HG03432 (cell line): ENCODE measurements around the gene FBRSL1.

ENCODE experiments used
- ATAC-seq: cut with Tn5 transposase; IDR thresholded peaks from one replicate; pipeline ENCODE4 v1.9.1; 2021; ENCODE audit warnings: mild to moderate bottlenecking, moderate library complexity; ENCODE audit not compliant: unreplicated experiment

FBRSL1 gene

GRCh38 chr12:132483208-132483607, 6.7 kb upstream of the FBRSL1 start:
- no peak for ATAC-seq

GRCh38 chr12:132483612-132484011, 6.3 kb upstream of the FBRSL1 start:
- ATAC-seq = no peak

- no peak for ATAC-seq
Measured at GRCh38 chr12:132484183-132484890, 5.6 kb upstream of the FBRSL1 start.

DNA sequence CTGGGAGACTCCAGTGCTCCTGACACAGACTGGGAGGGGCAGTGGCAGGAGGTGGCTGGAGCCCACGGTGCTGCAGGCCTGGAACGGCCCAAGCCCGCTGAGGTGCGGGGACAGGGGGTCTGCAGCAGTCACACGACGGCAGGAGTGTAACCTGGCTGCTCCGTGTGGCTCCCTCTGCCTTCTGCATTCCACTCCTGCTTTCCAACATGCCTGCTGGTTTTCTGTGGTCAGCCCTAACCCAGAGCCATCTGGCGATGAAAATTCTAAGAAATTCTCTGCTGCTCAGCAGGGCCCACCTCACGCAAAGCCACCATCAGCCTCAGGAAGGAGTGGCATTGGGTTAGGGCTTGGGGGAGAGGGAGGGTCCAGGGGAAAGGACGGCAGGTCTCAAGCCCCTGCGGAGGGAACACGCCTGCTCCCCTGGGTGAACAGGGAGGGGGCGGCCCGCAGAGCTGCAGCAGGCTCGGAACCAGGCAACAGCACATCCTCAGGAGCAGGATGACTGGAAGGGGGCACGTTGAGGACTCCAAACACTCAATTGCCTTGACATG, 5.0 kb upstream of the FBRSL1 start:
- no peak for ATAC-seq

DNA sequence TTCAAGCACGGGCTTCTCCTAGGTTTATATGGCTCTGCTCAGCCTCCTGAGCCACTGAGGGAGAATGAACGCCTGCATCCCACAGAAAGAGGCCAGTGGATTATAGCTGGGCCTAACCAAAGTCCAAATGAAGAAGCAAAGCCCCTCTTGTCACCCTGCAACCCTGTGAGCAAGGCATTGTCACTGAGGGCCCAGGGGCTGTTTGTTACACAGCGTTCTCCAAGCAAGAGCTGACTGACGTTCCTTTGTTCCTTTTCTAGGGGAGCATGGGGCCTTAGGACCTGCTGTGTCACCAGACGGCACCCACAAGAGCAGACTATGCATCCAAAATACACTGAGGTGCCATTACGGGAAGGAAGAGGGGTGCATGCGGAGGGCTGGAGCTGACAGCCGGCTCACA, 4.3 kb upstream of the FBRSL1 start:
- no peak for ATAC-seq

- no peak for ATAC-seq
Measured at GRCh38 chr12:132486168-132486567, 3.8 kb upstream of the FBRSL1 start.

- ATAC-seq = no peak
Measured at GRCh38 chr12:132486576-132486975, 3.4 kb upstream of the FBRSL1 start.

GRCh38 chr12:132487311-132487741, 2.6 kb upstream of the FBRSL1 start:
- ATAC-seq = no peak

- no peak for ATAC-seq
Measured at GRCh38 chr12:132488127-132489077, 1.5 kb upstream of the FBRSL1 start.

GRCh38 chr12:132489078-132489601, 811 bp upstream of the FBRSL1 start:
- ATAC-seq = peak; percentile 42

- ATAC-seq = peak; percentile 5
Measured at GRCh38 chr12:132490422-132491137, 629 bp downstream of the FBRSL1 start.

- no peak for ATAC-seq
Measured at GRCh38 chr12:132491138-132491663, 1.2 kb downstream of the FBRSL1 start.

- no peak for ATAC-seq
Measured at GRCh38 chr12:132491761-132492378, 1.9 kb downstream of the FBRSL1 start.

GRCh38 chr12:132492522-132492921, 2.6 kb downstream of the FBRSL1 start:
- peak; percentile 23 for ATAC-seq

DNA sequence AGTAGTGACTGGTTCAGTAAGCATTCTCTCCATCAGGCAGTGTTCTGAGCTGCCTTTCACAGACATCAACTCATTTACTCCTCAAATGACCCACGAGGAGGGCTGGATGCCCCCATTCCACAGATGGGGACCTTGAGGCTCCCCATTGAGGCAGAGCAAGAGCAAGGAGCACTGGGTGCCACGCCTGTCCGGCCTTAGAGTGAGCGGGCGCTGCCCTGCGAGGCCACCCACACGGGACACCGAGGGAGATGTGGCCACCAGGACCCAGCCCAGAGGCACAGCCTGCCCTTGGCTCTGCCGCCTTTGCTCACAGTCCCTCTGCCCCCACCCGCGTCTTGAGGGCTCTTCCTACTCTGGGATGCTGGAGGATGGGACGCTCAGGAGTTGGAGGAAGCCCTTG, 3.0 kb downstream of the FBRSL1 start:
- ATAC-seq = no peak

- ATAC-seq = no peak
Measured at GRCh38 chr12:132493482-132494178, 3.7 kb downstream of the FBRSL1 start.

DNA sequence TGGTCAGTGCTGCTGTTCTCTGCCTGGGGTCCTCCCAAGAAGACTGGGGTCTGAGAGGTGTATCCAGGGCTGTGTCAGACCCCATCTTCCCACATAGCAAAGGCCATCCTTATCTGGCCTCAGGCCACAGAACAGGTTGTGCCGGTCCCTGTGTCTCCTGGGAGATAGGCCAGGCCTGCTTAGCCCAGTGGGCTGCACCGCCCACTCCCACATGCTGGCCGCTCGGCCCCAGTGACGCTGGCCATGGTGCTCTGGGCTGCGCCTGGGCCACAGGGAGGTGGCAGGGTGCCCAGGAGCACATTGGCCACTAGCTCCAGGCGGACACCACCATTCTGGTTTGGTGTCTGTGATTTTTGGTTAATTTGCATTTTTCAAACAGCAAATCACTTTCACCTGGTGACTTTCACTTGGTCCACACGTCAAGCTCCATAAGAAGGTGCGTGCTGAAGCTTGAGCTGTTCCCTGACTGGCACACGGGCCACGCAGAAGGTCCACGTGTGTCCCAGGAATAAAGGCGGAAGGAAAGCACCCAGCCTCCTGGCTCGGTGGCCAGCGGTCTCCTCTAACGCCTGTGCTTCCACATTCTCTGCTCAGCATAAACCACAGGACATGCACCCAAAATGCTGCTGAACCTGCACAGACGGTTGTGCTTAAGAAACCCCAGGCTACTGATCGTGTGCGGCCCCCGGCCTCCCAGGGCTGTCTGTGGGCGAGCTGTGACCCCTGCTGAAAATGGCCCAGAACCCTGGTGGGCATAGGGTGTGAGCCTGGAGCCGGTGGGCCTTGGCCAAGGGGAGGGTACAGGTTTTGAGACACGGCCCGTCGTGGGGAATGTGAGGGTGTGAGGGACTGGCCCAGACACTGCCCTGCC, 4.6 kb downstream of the FBRSL1 start:
- no peak for ATAC-seq

DNA sequence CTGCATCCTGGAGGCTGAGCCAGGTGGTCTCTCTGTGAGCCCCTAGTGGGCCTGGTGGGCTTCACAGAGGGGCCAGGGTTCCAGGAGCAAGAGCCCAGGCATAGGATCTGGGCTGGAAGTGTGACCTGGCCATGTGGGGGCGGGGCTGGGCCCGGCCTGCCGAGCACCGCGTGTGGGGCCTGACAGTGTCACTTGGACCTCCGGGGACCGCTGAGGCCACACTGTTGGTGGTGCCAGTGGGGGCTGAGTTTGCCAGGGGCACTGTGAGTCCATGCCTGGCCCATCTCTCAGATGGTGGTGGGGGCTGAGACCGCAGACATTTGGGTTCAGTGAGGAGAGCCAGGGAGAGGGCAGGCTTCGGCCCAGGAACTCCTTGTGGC, 5.2 kb downstream of the FBRSL1 start:
- no peak for ATAC-seq
